Chondrocyte (in vitro differentiated cells): ENCODE measurements around the gene PHF10. TPM values are rescaled to one million over a fixed set of nuclear protein-coding genes. Genes with fewer than 3 reads are reported as not detected.
A peak's percentile ranks its signal among the peaks of the same experiment; 100 is the strongest.
"Not testable (repeated sequence)": the region's sequence is repeated elsewhere in the genome, so short reads cannot be mapped to it uniquely, and the experiment has no call there.

ENCODE experiments used
- DNase-seq: peaks from one replicate; pipeline ENCODE4 v3.0.0; 2021; ENCODE audit warnings: mixed read lengths, low spot score
- H3K27ac Mint-ChIP-seq: one replicate; pipeline ENCODE4 v1.8.0; 2021; ENCODE audit warnings: mild to moderate bottlenecking, moderate library complexity, mixed read lengths; ENCODE audit not compliant: unreplicated experiment
- H3K27me3 Mint-ChIP-seq: 2 replicates; pipeline ENCODE4 v1.8.0; 2021; ENCODE audit warnings: low read depth, mixed read lengths
- H3K36me3 Mint-ChIP-seq: 2 replicates; pipeline ENCODE4 v1.8.0; 2021; ENCODE audit warnings: low read depth, mixed read lengths
- H3K4me1 Mint-ChIP-seq: 2 replicates; pipeline ENCODE4 v1.8.0; 2021; ENCODE audit warnings: low read depth, mild to moderate bottlenecking, mixed read lengths
- H3K4me3 Mint-ChIP-seq: one replicate; pipeline ENCODE4 v1.8.0; 2021; ENCODE audit warnings: mild to moderate bottlenecking, moderate library complexity, mixed read lengths; ENCODE audit not compliant: unreplicated experiment
- H3K9me3 Mint-ChIP-seq: 2 replicates; pipeline ENCODE4 v1.8.0; 2021; ENCODE audit warnings: low read depth, mixed read lengths
- total RNA-seq: library from RNA; stranded (reverse); gene quantifications from 3 replicates; pipeline ENCODE4 v1.2.1, GENCODE V29; 2021
- TF ChIP-seq, protein P1 (sequence below): fragments of 200-600 bp; sonication (generic); IDR thresholded peaks from 2 replicates; pipeline ENCODE4 v1.5.0; 2021; ENCODE audit warnings: antibody characterized with exemption, mild to moderate bottlenecking, moderate library complexity

PHF10 gene
- total RNA-seq, 1 donor from 2014 or later: 53.2 TPM

DNA sequence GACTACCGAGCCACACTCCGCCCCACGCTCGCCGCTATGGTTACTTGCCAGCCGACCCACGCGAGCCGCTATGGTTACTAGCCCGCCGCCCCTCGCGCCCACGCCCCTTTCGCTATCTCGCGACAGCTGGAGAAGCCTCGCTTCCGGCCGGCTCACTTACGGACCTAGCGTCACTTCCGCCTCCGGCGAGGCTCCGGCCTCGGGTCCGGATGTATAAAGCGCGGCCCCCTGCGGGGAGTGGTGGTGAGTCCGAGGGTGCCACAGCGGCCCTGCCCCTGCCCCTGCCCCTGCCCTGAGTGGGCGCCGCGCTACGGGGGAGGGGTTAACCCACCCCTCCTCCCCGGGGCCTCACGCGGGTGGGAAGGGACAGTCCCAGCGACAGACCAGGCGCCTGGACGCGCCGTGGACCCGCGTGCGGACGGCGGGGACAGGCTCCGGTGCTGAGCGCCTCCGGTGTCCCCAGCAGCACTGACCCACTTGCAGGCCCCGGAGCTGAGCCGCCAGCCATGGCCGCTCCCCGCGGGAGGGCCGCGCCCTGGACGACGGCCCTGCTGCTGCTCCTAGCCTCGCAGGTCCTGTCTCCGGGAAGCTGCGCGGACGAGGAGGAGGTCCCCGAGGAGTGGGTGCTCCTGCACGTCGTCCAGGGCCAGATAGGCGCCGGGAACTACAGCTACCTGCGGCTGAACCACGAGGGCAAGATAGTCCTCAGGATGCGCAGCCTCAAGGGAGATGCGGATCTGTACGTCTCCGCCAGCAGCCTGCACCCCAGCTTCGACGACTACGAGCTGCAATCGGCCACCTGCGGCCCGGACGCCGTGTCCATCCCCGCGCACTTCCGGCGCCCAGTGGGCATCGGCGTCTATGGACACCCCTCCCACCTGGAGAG, 22.1 kb downstream of the PHF10 start, which contains the start of the genes C6orf120 and WDR27:
Gene C6orf120 (plus strand): TSS at position 173 of the 886 bp plus-strand sequence. CDS start 334 bp downstream, at position 507.
Gene WDR27 (minus strand): TSS at position 76 of the 886 bp plus-strand sequence. CDS start 13,024 bp downstream, outside the sequence.
- peak within 1 kb of the TSS; percentile 93 for H3K27ac Mint-ChIP-seq
- DNase-seq: peak; percentile 99
- H3K9me3 Mint-ChIP-seq: no peaks in the 10 kb centered on the region
- TF ChIP-seq, protein P1, sequence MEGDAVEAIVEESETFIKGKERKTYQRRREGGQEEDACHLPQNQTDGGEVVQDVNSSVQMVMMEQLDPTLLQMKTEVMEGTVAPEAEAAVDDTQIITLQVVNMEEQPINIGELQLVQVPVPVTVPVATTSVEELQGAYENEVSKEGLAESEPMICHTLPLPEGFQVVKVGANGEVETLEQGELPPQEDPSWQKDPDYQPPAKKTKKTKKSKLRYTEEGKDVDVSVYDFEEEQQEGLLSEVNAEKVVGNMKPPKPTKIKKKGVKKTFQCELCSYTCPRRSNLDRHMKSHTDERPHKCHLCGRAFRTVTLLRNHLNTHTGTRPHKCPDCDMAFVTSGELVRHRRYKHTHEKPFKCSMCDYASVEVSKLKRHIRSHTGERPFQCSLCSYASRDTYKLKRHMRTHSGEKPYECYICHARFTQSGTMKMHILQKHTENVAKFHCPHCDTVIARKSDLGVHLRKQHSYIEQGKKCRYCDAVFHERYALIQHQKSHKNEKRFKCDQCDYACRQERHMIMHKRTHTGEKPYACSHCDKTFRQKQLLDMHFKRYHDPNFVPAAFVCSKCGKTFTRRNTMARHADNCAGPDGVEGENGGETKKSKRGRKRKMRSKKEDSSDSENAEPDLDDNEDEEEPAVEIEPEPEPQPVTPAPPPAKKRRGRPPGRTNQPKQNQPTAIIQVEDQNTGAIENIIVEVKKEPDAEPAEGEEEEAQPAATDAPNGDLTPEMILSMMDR: peak; percentile 31
- peak within 1 kb of the TSS; percentile 92 for H3K4me3 Mint-ChIP-seq
- H3K27me3 Mint-ChIP-seq: no peaks in the 10 kb centered on the region
- peaks cover 5% of the 10 kb centered on the region for H3K36me3 Mint-ChIP-seq
- H3K4me1 Mint-ChIP-seq: peaks cover 42% of the 10 kb centered on the region

DNA sequence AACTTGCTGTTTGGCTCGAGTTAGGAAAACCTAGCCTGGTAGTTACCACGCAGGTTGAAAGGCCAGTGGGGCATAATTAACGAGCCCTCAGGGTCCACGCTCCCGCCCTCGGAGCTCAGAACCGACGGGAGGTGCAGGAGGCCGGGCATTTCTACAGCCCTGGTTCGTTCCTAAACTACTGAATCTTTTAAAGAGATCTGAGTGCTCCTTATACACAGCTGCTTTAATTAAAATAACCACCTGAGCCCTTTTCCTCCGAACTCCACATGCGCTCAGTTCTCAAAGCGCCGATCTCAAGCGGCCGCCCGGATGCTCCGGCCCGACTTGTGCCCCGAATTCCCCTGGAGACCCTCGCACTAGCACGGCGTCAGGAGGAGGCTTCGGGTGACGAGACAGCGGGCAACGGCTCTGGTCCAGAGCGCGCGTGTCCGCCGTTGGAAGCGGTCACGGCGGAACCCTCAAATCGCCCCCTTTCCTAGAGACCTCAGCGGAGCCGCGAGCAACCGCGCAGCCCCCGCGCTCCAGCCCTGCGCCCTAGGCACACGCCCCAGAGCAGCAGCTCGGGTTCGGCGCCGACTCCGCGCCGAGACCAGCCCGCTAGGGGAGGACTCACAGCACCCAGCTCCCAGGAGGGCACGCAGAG, 22.9 kb downstream of the PHF10 start:
- TF ChIP-seq, protein P1: no peak
- no peak for DNase-seq
- H3K9me3 Mint-ChIP-seq: no peaks in the 10 kb centered on the region
- H3K4me3 Mint-ChIP-seq: peak overlapping the region; percentile 92
- H3K36me3 Mint-ChIP-seq: peaks cover 4% of the 10 kb centered on the region
- peak overlapping the region; percentile 93 for H3K27ac Mint-ChIP-seq
- H3K27me3 Mint-ChIP-seq: no peaks in the 10 kb centered on the region
- H3K4me1 Mint-ChIP-seq: peaks cover 42% of the 10 kb centered on the region

DNA sequence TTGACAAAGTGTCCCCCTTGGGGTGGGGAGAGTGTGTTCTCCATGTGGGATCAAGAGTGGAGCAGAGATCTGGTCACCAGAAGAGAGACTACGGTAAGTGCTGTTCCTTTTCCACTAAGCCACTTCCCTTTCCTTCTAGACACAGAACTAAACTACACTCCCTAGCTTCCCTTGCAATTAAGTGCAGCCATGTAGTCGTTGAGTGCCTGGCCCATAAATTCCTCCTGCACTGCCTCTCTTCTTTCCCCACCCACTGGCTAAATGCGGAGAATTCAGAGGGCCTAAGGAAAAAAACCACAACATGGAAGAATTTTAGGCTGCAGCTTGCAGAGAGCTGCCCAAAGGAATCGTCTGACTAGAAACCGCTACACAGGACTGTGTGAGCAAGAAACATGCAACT, 24.0 kb downstream of the PHF10 start:
- no peak overlapping the region for H3K27ac Mint-ChIP-seq
- H3K36me3 Mint-ChIP-seq: peaks cover 5% of the 10 kb centered on the region
- no peak for DNase-seq
- no peaks in the 10 kb centered on the region for H3K27me3 Mint-ChIP-seq
- TF ChIP-seq, protein P1: peak; percentile 12
- peaks cover 37% of the 10 kb centered on the region for H3K4me1 Mint-ChIP-seq
- no peak overlapping the region for H3K4me3 Mint-ChIP-seq
- peaks cover 5% of the 10 kb centered on the region for H3K9me3 Mint-ChIP-seq

DNA sequence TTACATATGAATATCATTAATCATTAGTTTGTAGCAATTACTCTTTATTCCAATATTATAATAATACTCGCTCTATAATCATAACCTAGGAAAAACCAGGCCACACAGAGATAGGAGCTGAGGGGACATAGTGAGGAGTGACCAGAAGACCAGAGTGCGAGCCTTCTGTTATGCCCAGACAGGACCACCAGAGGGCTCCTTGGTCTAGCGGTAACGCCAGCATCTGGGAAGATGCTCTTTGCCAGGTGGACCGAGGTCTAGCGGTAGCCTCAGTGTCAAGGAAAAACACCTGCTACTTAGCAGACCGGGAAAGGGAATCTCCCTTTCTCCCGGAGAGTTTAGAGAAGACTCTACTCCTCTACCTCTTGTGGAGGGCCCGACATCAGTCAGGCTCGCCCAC, 27.2 kb downstream of the PHF10 start:
- H3K36me3 Mint-ChIP-seq, H3K4me3 Mint-ChIP-seq, H3K27ac Mint-ChIP-seq, DNase-seq, H3K27me3 Mint-ChIP-seq, H3K9me3 Mint-ChIP-seq: not testable (repeated sequence)
- peaks cover 20% of the 10 kb centered on the region for H3K4me1 Mint-ChIP-seq
- TF ChIP-seq, protein P1: peak; percentile 70

DNA sequence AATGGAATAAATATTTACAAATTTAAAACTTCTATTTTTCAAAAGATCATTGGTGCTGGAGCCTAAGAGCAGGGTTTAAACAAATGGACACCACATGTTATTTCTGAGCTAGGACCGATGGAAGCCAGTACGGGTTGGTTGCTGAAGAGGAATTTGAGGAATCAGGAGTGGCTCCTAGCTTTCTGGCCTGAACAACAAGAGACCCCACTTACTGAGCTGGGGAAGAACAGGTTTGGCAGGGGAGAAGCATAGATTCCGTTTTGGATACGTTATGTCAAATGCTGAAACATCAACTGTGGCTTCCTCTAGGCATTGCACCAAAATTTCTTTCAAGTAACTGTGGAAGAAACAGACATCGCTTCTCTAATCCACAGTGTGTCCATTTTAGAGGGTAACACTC, 29.2 kb downstream of the PHF10 start:
- Mint-ChIP-seq H3K27ac (no peak overlapping the region), H3K9me3 (peaks cover 8% of the 10 kb centered on the region), H3K4me3 (no peak overlapping the region), H3K4me1 (peaks cover 24% of the 10 kb centered on the region), H3K27me3 (no peaks in the 10 kb centered on the region), H3K36me3 (peaks cover 10% of the 10 kb centered on the region)
- TF ChIP-seq, protein P1: no peak
- DNase-seq: no peak
